Endothelial cell (in vitro differentiated cells): ENCODE data around the gene ZNF618. TPM values are rescaled to one million over a fixed set of nuclear protein-coding genes. Genes with fewer than 3 reads are reported as not detected.
A peak's percentile ranks its signal among the peaks of the same experiment; 100 is the strongest.

ENCODE experiments used
- DNase-seq: peaks from one replicate; pipeline ENCODE4 v3.0.0; 2021; ENCODE audit warnings: low spot score
- H3K27ac Mint-ChIP-seq: one replicate; pipeline ENCODE4 v1.8.0; 2021; ENCODE audit warnings: mixed read lengths, inconsistent platforms; ENCODE audit not compliant: unreplicated experiment
- H3K27me3 Mint-ChIP-seq: one replicate; pipeline ENCODE4 v1.8.0; 2021; ENCODE audit warnings: mild to moderate bottlenecking, moderate library complexity, mixed read lengths, inconsistent platforms; ENCODE audit not compliant: unreplicated experiment
- H3K36me3 Mint-ChIP-seq: one replicate; pipeline ENCODE4 v1.8.0; 2021; ENCODE audit warnings: mild to moderate bottlenecking, low read depth, mixed read lengths, inconsistent platforms; ENCODE audit not compliant: unreplicated experiment
- H3K4me1 Mint-ChIP-seq: one replicate; pipeline ENCODE4 v1.8.0; 2021; ENCODE audit warnings: mild to moderate bottlenecking, mixed read lengths, inconsistent platforms; ENCODE audit not compliant: unreplicated experiment
- H3K4me3 Mint-ChIP-seq: one replicate; pipeline ENCODE4 v1.8.0; 2021; ENCODE audit warnings: mild to moderate bottlenecking, mixed read lengths, inconsistent platforms; ENCODE audit not compliant: unreplicated experiment
- H3K9me3 Mint-ChIP-seq: one replicate; pipeline ENCODE4 v1.8.0; 2021; ENCODE audit warnings: mixed read lengths, inconsistent platforms; ENCODE audit not compliant: unreplicated experiment
- CTCF ChIP-seq: fragments of 200-600 bp; sonication (generic); IDR thresholded peaks from one replicate; pipeline ENCODE4 v1.5.0; 2021; ENCODE audit warnings: antibody characterized with exemption; ENCODE audit not compliant: unreplicated experiment
- total RNA-seq: library from RNA; stranded (reverse); fragmentation: NEBNext Ultra II Directional; extraction: Animal tissue kit (Norgen Biotek cat#: 25700); gene quantifications from one replicate; pipeline ENCODE4 v1.2.1, GENCODE V29; 2021; ENCODE audit not compliant: unreplicated experiment

ZNF618 gene
- total RNA-seq, 1 donor from 2014 or later, result 35.0 TPM

- H3K4me3 Mint-ChIP-seq, result no peak overlapping the region
- no peaks in the 10 kb centered on the region for H3K27me3 Mint-ChIP-seq
- H3K27ac Mint-ChIP-seq, result no peak overlapping the region
- no peak for TF ChIP-seq CTCF
- no peak for DNase-seq
- peaks cover 7% of the 10 kb centered on the region for H3K9me3 Mint-ChIP-seq
- peaks cover 17% of the 10 kb centered on the region for H3K4me1 Mint-ChIP-seq
- H3K36me3 Mint-ChIP-seq, result peaks cover 50% of the 10 kb centered on the region
Measured at GRCh38 chr9:114025760-114026159, 149.7 kb downstream of the ZNF618 start.

DNA sequence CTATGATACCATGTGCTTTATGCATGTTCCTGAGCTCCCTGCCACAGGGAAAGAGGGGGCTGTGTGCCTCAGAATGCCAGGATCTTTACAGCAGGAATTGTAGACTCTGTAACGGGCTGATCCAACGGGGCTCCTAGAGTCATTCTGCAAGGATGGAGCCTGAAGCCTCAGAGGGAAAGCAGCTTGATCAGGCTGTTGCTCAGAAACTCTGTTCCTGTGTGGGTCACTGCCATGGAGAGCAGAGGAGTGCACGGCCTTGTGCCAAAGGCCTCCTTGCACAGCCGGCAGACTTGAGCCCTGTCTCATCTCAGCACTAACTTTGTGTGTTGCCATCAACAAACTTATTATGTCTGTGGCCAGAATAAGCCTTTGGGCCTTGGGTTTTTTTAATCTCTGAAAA lies 150.2 kb downstream of the ZNF618 start:
- DNase-seq, result no peak
- H3K36me3 Mint-ChIP-seq, result peaks cover 50% of the 10 kb centered on the region
- no peak for TF ChIP-seq CTCF
- H3K9me3 Mint-ChIP-seq, result peaks cover 7% of the 10 kb centered on the region
- peaks cover 17% of the 10 kb centered on the region for H3K4me1 Mint-ChIP-seq
- no peak overlapping the region for H3K27ac Mint-ChIP-seq
- peak overlapping the region; percentile 40 for H3K4me3 Mint-ChIP-seq
- peaks cover 2% of the 10 kb centered on the region for H3K27me3 Mint-ChIP-seq

DNA sequence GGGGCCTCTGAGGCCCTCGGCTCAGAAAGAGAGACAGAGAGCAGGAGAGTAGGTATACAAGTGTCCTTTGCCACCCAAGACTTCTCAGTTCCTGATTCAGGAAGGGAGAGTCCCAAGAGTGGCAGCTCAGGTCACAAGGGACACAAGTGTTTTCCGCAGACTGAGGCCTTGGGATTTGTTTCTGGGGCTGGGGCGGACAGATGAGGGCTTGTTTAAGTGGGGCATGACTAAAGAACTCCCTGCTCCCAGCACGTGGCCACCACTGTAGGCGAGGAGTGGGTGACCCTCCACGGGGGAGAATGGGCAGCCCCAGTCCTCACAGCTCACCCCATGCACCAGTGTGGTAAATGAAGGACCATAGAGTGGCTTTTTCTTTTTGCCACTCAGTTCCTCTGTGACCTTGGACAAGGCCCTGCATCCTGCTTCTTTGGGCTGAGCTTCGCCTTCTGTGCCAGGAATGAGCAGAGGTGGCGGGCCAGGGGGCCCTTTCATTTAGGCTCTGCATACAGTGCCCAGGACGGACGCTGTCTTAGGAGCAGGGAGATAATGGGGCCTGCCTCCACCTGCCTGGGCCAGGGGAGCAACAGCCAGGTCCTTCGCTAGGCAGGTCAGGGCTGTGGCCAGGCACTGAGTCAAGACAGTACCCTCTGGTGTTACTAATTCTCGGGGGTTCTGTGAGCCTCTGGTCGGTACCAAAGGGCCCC lies 151.2 kb downstream of the ZNF618 start:
- DNase-seq, result no peak
- no peak for TF ChIP-seq CTCF
- H3K27me3 Mint-ChIP-seq, result peaks cover 2% of the 10 kb centered on the region
- H3K4me1 Mint-ChIP-seq, result peaks cover 17% of the 10 kb centered on the region
- H3K27ac Mint-ChIP-seq, result no peak overlapping the region
- H3K36me3 Mint-ChIP-seq, result peaks cover 43% of the 10 kb centered on the region
- H3K9me3 Mint-ChIP-seq, result peaks cover 7% of the 10 kb centered on the region
- no peak overlapping the region for H3K4me3 Mint-ChIP-seq

DNA sequence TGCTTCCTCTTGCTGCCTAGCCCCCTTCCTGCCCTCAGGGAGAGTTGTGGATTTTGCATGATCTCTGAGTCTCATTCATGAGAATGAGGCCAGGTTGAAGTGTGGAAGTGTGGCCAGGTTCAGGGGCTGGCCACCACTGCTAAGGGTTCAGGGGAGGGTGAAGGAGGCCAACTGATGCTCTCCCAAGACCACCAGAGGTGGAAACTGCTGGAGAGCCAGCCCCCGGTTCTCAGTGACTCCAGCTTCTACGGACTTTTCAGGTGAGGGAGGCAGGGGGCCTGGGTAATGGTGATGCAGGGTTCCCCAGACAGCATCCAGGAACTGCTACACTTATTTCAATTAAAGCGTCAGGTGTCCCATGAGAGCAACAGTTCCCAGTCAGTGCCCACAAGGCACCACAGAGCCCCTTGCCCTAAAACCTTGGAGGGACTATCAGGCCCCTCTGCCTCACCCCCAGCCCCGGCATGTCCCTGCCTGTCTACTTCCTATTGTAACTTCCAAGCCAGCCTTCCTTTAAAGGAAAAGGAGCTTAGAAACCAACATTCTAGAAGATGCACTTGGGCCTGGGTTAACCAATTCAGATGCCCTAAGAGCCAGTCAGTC lies 151.9 kb downstream of the ZNF618 start:
- Mint-ChIP-seq H3K4me3 (no peak overlapping the region), H3K4me1 (peaks cover 17% of the 10 kb centered on the region), H3K9me3 (peaks cover 7% of the 10 kb centered on the region), H3K36me3 (peaks cover 43% of the 10 kb centered on the region), H3K27me3 (peaks cover 2% of the 10 kb centered on the region), H3K27ac (no peak overlapping the region)
- no peak for TF ChIP-seq CTCF
- DNase-seq, result no peak

GRCh38 chr9:114028646-114029045 lies 152.5 kb downstream of the ZNF618 start:
- peaks cover 17% of the 10 kb centered on the region for H3K4me1 Mint-ChIP-seq
- TF ChIP-seq CTCF, result no peak
- H3K36me3 Mint-ChIP-seq, result peaks cover 42% of the 10 kb centered on the region
- no peak overlapping the region for H3K27ac Mint-ChIP-seq
- peaks cover 7% of the 10 kb centered on the region for H3K9me3 Mint-ChIP-seq
- no peak overlapping the region for H3K4me3 Mint-ChIP-seq
- DNase-seq, result no peak
- H3K27me3 Mint-ChIP-seq, result peaks cover 4% of the 10 kb centered on the region
